ENCODE data around the gene CLASP1. TPM values are rescaled to one million over a fixed set of nuclear protein-coding genes. Genes with fewer than 3 reads are reported as not detected.

The CLASP1 gene
- total and polyA plus RNA-seq, 5 donors from 2014 or later: 8.7 to 72.1 (median 12.2) TPM

DNA sequence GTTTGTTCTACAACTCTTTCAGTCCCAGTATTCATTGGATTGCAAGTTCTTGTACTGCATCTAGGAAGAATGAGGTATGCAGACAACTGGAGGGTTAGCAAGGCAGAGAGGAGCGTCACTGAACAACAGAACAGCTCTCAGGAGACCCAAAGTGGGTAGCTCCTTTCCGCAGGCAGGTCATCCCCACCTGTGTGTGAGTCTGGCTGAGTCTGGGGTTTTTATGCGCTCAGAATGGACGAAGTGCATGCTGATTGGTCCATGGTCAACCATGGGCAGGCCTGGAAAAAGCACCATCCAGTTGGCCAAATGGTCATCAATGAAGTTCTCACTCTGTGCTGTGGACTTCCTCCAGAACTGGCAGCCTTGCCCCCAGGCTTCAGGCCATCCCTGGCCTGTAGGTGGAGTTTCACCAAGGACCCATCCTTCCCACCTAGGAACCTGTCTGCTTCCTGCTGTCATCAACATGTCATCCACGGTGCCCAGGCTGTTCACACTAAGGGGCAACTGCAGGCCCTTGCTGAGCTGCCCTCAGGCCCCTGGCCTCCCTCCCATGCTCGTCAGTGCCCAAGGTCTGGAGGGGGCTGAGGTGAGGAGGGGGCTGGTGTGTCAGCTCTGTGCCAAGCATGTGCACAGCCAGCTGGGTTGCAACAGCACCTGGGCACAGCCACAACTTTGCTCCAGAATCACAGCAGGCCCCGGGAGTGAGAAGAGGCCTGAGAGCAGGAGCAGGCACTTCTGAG, 353.2 kb downstream of the CLASP1 start:
- ATAC-seq (ENCODE audit: low read depth in 2 of 2): no peak
- Mint-ChIP-seq H3K4me1 (no peaks in the 10 kb centered on the region), H3K27me3 (peaks cover 4% of the 10 kb centered on the region)

DNA sequence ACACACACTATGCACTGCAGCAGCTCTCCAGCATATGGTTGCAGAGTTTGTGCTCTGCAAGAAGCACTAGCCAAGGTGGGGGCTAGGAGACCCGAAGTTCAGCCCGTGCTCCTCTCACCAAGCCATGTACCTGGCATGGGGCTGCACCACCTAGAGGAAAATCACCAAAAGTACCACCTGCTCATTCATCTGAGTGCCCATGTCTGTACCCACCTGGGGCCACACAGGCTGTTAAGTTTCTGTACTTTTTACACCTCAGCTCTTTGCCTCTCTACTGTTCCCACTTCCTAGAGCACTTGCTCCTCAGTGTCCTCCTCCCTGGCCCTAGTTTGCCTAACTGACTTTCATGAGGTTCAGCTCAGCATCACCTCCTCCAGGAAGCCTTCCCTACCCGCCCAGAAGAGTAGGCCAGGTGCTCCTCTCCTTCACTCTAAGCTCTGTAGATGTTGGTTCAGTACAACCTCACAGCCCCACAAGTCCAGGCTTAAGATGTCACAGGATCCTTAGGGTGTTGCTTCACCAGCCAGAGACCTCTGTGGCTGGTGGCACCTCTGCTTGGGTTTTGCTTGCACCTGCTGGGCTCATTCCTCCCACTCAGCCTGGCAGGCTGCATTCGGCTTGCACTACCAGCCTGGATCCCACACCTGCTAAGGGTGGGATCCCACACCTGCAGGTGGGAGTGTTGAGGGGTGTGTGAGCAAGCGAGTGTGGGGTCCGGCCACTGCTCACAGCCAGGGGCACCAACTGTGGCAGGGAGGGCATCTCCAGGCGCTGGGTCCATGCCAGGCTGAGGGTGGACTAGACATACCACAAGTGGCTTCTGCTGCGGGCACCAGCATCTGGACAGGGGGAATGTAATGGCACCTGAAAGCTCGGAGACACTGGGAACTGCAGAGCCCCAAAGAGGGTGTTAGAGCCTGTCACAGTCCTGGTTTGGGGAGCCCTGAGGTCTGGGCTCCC, 354.1 kb downstream of the CLASP1 start:
- no peak overlapping the region for H3K4me3 Mint-ChIP-seq
- no peaks in the 10 kb centered on the region for H3K36me3 ChIP-seq (ENCODE audit: control insufficient read depth, insufficient read depth, low read length)
- ATAC-seq (ENCODE audit: low read depth in 2 of 2) (no peak), DNase-seq (no peak)
- H3K36me3 Mint-ChIP-seq: no peaks in the 10 kb centered on the region
- peaks cover 0 to 2% (median 0%) of the 10 kb centered on the region in 7 donors for H3K9me3 Mint-ChIP-seq
- no peaks in the 10 kb centered on the region for H3K4me1 ChIP-seq (ENCODE audit: control insufficient read depth, insufficient read depth, low read length, poor library complexity, severe bottlenecking)
- H3K27me3 Mint-ChIP-seq: no peaks in the 10 kb centered on the region
- H3K27ac Mint-ChIP-seq: no peak overlapping the region
- no peak overlapping the region for H3K27ac ChIP-seq (ENCODE audit: insufficient read depth, low read length, poor library complexity, severe bottlenecking)
- no peaks in the 10 kb centered on the region for H3K27me3 ChIP-seq (ENCODE audit: control insufficient read depth, insufficient read depth, low read length)
- no peaks in the 10 kb centered on the region for H3K4me1 Mint-ChIP-seq
- no peaks in the 10 kb centered on the region for H3K9me3 ChIP-seq (ENCODE audit: control insufficient read depth in 2 of 2, low read length in 2 of 2)
- no peak overlapping the region for H3K4me3 ChIP-seq (ENCODE audit: low read depth, low read length)

More for the DNA sequence above, 353.2 kb downstream of the CLASP1 start:
- no peak overlapping the region for H3K27ac ChIP-seq (ENCODE audit: insufficient read depth, low read length, poor library complexity, severe bottlenecking)
- no peaks in the 10 kb centered on the region for H3K9me3 ChIP-seq (ENCODE audit: control insufficient read depth in 2 of 2, low read length in 2 of 2)
- Mint-ChIP-seq H3K36me3 (no peaks in the 10 kb centered on the region), H3K4me3 (no peak overlapping the region), H3K27ac (no peak overlapping the region), H3K9me3 (peaks cover 0 to 2% (median 0%) of the 10 kb centered on the region in 7 donors)
- DNase-seq: no peak
- peaks cover 1% of the 10 kb centered on the region for H3K27me3 ChIP-seq (ENCODE audit: control insufficient read depth, insufficient read depth, low read length)
- no peaks in the 10 kb centered on the region for H3K36me3 ChIP-seq (ENCODE audit: control insufficient read depth, insufficient read depth, low read length)
- no peaks in the 10 kb centered on the region for H3K4me1 ChIP-seq (ENCODE audit: control insufficient read depth, insufficient read depth, low read length, poor library complexity, severe bottlenecking)
- H3K4me3 ChIP-seq (ENCODE audit: low read depth, low read length): no peak overlapping the region

DNA sequence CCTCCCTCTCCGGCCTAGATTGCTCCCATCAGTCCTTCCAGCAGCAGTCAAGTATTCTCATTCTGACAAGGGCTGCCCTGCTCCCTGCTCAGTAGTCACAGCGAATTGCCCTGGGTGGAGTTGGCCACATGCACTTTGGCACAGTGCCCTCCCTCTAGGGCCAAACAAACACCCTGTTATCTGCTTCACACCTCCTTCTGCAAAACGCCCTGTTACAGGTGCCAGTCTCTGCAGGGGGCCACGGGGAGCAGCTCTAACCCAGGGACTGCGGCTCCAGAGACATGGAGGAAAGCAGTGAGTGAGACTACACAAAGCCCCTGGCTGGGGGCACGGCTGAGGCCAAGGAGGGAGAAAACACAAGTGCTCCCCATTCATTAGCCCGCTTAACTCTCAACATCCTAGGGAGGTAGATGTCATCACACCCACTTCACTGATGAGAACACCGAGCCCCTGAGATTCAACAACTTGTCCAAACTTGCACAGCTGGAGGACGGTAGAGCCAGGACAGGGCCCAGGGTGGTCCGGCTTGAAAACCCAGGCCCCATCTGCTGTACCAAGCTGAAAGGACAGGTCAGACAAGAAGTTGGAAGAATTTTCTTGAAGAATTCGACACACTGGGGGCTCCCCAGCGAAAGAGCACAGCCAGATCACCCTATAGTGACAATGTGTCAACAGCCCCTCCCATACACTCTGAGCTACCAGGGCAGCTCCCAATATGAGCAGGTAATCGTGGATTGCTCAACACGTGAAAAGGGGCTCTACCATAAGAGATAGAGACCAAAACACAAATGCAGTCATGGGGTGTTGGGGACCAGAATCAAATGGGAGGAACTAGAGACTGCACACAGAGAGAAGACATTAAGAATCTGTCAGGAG, 355.6 kb downstream of the CLASP1 start:
- Mint-ChIP-seq H3K4me1 (no peaks in the 10 kb centered on the region), H3K27me3 (no peaks in the 10 kb centered on the region), H3K4me3 (no peak overlapping the region), H3K9me3 (peaks cover 0 to 2% (median 0%) of the 10 kb centered on the region in 7 donors), H3K36me3 (no peaks in the 10 kb centered on the region), H3K27ac (no peak overlapping the region)
- H3K36me3 ChIP-seq (ENCODE audit: control insufficient read depth, insufficient read depth, low read length): no peaks in the 10 kb centered on the region
- no peak overlapping the region for H3K27ac ChIP-seq (ENCODE audit: insufficient read depth, low read length, poor library complexity, severe bottlenecking)
- H3K27me3 ChIP-seq (ENCODE audit: control insufficient read depth, insufficient read depth, low read length): no peaks in the 10 kb centered on the region
- DNase-seq (no peak), ATAC-seq (ENCODE audit: low read depth in 2 of 2) (no peak)
- H3K4me3 ChIP-seq (ENCODE audit: low read depth, low read length): no peak overlapping the region
- H3K4me1 ChIP-seq (ENCODE audit: control insufficient read depth, insufficient read depth, low read length, poor library complexity, severe bottlenecking): no peaks in the 10 kb centered on the region
- no peaks in the 10 kb centered on the region for H3K9me3 ChIP-seq (ENCODE audit: control insufficient read depth in 2 of 2, low read length in 2 of 2)

DNA sequence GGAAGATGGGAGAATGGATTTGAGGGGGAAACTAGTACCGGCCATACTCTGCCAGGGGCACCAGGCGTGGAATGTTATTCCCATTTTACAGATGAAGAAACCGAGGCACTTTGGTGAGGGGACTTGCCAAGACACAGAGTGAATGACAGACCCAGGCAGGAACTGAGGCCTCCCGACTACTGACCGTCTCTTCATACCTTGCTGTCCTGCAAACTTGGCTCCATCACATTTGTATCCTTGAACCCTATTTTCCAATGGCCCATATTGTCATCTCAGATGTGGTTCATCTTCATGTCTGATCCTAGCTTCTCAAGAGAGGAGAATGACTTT, 358.0 kb downstream of the CLASP1 start:
- Mint-ChIP-seq H3K4me3 (no peak overlapping the region), H3K27ac (no peak overlapping the region), H3K36me3 (no peaks in the 10 kb centered on the region), H3K4me1 (no peaks in the 10 kb centered on the region), H3K27me3 (peaks cover 9% of the 10 kb centered on the region), H3K9me3 (no peaks in the 10 kb centered on the region)
- DNase-seq (no peak), ATAC-seq (ENCODE audit: low read depth in 2 of 2) (no peak)
- Histone ChIP-seq H3K27ac (ENCODE audit: insufficient read depth, low read length, poor library complexity, severe bottlenecking) (no peak overlapping the region), H3K27me3 (ENCODE audit: control insufficient read depth, insufficient read depth, low read length) (no peaks in the 10 kb centered on the region), H3K4me1 (ENCODE audit: control insufficient read depth, insufficient read depth, low read length, poor library complexity, severe bottlenecking) (no peaks in the 10 kb centered on the region), H3K36me3 (ENCODE audit: control insufficient read depth, insufficient read depth, low read length) (no peaks in the 10 kb centered on the region), H3K4me3 (ENCODE audit: low read depth, low read length) (no peak overlapping the region), H3K9me3 (ENCODE audit: control insufficient read depth in 2 of 2, low read length in 2 of 2) (no peaks in the 10 kb centered on the region)

DNA sequence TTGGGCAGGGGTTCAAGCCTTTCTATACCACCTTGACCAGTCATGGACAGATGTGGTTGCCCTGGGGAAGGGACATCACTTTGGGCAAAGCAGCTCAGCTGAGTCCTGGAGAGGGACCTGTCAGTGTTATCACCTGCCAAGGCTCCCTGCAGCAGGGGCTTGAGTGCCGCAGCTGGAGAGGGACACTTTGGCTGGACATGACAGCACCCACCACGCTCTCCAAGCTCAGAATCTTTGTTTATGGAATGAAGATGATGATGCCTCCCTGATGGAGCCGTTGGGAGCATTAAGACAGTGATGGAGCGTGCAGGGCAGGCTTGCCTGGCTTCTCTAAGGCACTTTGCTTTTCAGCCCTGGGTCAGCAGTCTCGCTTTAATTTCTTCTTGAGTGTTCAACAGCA, 360.0 kb downstream of the CLASP1 start:
- H3K9me3 Mint-ChIP-seq: no peaks in the 10 kb centered on the region
- H3K4me1 Mint-ChIP-seq: peaks cover 0 to 4% (median under 1%) of the 10 kb centered on the region in 4 donors
- H3K27ac Mint-ChIP-seq: no peak overlapping the region
- Histone ChIP-seq H3K27me3 (ENCODE audit: control insufficient read depth, insufficient read depth, low read length) (peaks cover 4% of the 10 kb centered on the region), H3K27ac (ENCODE audit: insufficient read depth, low read length, poor library complexity, severe bottlenecking) (no peak overlapping the region), H3K4me3 (ENCODE audit: low read depth, low read length) (no peak overlapping the region), H3K36me3 (ENCODE audit: control insufficient read depth, insufficient read depth, low read length) (no peaks in the 10 kb centered on the region), H3K4me1 (ENCODE audit: control insufficient read depth, insufficient read depth, low read length, poor library complexity, severe bottlenecking) (peaks cover 7% of the 10 kb centered on the region), H3K9me3 (ENCODE audit: control insufficient read depth in 2 of 2, low read length in 2 of 2) (no peaks in the 10 kb centered on the region)
- H3K4me3 Mint-ChIP-seq: no peak overlapping the region
- H3K27me3 Mint-ChIP-seq: peaks cover 20% of the 10 kb centered on the region
- ATAC-seq (ENCODE audit: low read depth in 2 of 2) (no peak), DNase-seq (no peak)
- no peaks in the 10 kb centered on the region for H3K36me3 Mint-ChIP-seq

DNA sequence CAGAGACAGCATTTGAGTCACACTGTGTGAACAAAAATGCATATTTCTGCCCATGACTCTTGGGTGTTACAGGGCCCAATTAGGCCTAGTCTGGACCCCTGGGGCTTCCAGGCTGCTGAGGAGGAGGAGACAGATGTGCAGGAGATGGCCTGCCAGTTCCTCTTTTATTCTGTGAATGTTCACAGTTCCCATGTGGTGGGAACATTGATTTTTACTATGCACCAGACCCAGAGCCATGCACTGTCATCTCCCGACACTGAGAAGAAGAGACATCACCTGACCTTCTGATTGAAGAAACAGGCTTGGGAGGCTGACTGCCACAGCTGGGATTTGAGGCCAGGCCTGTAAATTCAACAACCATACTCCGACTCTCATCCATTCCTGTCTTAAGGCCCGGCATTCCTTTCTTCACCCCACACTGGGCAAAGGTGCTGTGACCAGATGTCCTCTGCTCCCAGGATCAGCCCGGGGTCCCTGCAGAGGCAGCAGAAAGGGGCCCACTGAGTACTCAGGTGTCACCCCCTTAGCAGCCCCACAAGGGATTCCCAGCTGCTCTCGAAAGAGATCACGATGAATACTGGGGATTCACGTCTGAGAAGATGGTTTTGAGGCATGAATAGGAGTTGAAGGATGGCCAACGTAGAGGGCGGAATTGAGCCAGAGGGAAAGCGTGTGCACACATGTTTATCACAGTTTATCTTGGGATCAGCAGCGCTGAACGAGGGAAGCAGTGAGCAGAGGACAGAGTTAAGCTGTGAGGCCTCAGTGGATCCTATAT, 360.6 kb downstream of the CLASP1 start:
- Mint-ChIP-seq H3K27ac (no peak overlapping the region), H3K36me3 (no peaks in the 10 kb centered on the region), H3K9me3 (no peaks in the 10 kb centered on the region), H3K4me3 (no peak overlapping the region), H3K4me1 (peaks cover 0 to 11% (median 5%) of the 10 kb centered on the region in 4 donors), H3K27me3 (peaks cover 26% of the 10 kb centered on the region)
- no peak overlapping the region for H3K27ac ChIP-seq (ENCODE audit: insufficient read depth, low read length, poor library complexity, severe bottlenecking)
- no peak overlapping the region for H3K4me3 ChIP-seq (ENCODE audit: low read depth, low read length)
- peaks cover 6% of the 10 kb centered on the region for H3K27me3 ChIP-seq (ENCODE audit: control insufficient read depth, insufficient read depth, low read length)
- ATAC-seq (ENCODE audit: low read depth in 2 of 2) (no peak), DNase-seq (no peak)
- no peaks in the 10 kb centered on the region for H3K9me3 ChIP-seq (ENCODE audit: control insufficient read depth in 2 of 2, low read length in 2 of 2)
- H3K4me1 ChIP-seq (ENCODE audit: control insufficient read depth, insufficient read depth, low read length, poor library complexity, severe bottlenecking): peaks cover 7% of the 10 kb centered on the region
- H3K36me3 ChIP-seq (ENCODE audit: control insufficient read depth, insufficient read depth, low read length): no peaks in the 10 kb centered on the region

DNA sequence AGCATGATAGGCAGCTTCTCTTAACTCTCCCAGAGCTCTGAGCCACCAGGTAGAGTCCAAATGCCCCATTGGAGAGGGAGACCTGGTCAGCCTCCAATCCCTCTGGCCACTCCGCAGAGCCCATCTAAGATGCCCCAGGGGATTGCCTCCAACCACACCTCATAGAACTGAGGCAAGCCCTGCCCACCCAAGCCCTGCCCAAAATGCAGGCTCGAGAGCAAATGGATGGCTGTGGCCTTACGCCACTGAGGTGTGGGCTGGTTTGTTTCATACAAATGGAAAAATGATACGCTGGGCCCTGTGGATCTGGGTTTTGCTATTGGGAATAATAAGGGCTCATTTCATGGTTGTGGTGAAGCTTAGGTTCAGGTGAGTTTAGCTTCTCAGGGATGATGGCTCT, 361.3 kb downstream of the CLASP1 start:
- H3K36me3 Mint-ChIP-seq: no peaks in the 10 kb centered on the region
- peaks cover 0 to 12% (median 6%) of the 10 kb centered on the region in 4 donors for H3K4me1 Mint-ChIP-seq
- no peak for DNase-seq
- H3K9me3 Mint-ChIP-seq: no peaks in the 10 kb centered on the region
- peaks cover 33% of the 10 kb centered on the region for H3K27me3 Mint-ChIP-seq
- no peak for ATAC-seq (ENCODE audit: low read depth in 2 of 2)
- Histone ChIP-seq H3K36me3 (ENCODE audit: control insufficient read depth, insufficient read depth, low read length) (no peaks in the 10 kb centered on the region), H3K4me3 (ENCODE audit: low read depth, low read length) (no peak overlapping the region), H3K9me3 (ENCODE audit: control insufficient read depth in 2 of 2, low read length in 2 of 2) (no peaks in the 10 kb centered on the region), H3K27ac (ENCODE audit: insufficient read depth, low read length, poor library complexity, severe bottlenecking) (no peak overlapping the region), H3K27me3 (ENCODE audit: control insufficient read depth, insufficient read depth, low read length) (peaks cover 12% of the 10 kb centered on the region), H3K4me1 (ENCODE audit: control insufficient read depth, insufficient read depth, low read length, poor library complexity, severe bottlenecking) (peaks cover 7% of the 10 kb centered on the region)
- H3K27ac Mint-ChIP-seq: no peak overlapping the region
- H3K4me3 Mint-ChIP-seq: no peak overlapping the region

Measured in CD4-positive, CD25-positive, alpha-beta regulatory T cell (primary cell).